GM12864 (cell line): ENCODE results near the gene TOX3.

Experiments used
- DNase-seq: peaks from one replicate; pipeline ENCODE4 v3.0.0-alpha.2; 2011; ENCODE audit warnings: low read depth
- H3K4me3 ChIP-seq: 2 replicates; pipeline ENCODE4 v1.5.1; 2011; ENCODE audit warnings: mild to moderate bottlenecking, low read depth, low read length, control low read depth
- TF ChIP-seq, protein P1 (sequence below): IDR thresholded peaks from 2 replicates; pipeline ENCODE4 v1.5.1; 2011; ENCODE audit warnings: low read depth, mild to moderate bottlenecking, moderate library complexity, low read length, control low read depth, inconsistent platforms; ENCODE audit errors: missing control alignments

TOX3 gene

DNA sequence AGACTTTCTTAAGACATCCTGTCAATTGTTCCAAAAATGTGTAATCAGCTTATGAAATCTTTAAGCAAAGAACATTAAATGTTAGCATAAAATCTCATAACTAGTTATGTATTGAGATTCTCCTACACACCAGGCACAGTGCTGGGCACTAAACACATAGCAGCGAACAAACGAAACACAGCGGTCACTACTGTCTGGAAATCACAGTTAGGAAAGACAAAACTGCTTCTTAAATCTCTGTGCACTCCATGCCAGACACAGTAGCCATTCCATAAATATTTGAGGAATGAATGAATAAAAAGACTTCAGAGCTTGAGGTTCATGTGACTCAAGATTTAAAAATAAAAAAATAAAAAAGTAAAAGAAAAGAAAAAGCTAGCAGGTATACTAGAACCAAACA is 20.1 kb downstream of the TOX3 start:
- TF ChIP-seq, protein P1, sequence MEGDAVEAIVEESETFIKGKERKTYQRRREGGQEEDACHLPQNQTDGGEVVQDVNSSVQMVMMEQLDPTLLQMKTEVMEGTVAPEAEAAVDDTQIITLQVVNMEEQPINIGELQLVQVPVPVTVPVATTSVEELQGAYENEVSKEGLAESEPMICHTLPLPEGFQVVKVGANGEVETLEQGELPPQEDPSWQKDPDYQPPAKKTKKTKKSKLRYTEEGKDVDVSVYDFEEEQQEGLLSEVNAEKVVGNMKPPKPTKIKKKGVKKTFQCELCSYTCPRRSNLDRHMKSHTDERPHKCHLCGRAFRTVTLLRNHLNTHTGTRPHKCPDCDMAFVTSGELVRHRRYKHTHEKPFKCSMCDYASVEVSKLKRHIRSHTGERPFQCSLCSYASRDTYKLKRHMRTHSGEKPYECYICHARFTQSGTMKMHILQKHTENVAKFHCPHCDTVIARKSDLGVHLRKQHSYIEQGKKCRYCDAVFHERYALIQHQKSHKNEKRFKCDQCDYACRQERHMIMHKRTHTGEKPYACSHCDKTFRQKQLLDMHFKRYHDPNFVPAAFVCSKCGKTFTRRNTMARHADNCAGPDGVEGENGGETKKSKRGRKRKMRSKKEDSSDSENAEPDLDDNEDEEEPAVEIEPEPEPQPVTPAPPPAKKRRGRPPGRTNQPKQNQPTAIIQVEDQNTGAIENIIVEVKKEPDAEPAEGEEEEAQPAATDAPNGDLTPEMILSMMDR, result no peak
- DNase-seq, result no peak

DNA sequence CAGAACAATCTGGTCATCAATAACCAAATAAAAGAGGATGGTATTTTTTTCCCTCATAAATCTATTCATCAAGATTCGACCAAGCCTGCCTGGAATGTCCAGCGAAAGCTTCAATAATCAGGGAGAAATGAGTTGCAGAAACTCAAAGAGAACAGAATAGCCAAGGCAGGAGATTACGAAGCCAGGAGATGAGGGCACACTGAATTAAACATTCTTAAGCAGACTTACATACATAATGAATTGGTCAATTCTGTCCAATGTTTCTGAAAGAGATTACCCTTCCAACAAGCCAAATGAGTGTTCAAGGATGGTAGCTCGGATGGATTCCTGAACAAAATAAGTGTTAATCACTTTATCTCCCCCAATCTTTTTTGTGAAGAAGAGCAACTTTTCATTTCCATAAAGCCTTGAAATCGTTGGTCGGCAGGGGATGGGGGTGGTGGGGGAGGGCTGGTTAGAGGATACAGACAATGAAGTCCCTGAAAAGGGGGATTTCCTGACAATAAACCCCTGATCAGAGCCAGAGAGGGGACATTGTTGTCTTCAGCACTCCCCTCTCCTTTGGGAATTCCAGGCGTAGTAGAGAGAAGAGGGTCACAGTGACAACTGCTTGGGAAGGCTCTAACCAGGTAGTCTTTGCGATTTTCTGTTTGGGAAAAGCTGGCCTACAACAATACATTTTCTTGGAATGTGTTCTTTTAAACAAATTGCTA is 20.7 kb downstream of the TOX3 start:
- no peak overlapping the region for H3K4me3 ChIP-seq
- TF ChIP-seq, protein P1, result no peak
- DNase-seq, result no peak

More for the DNA sequence above, 20.1 kb downstream of the TOX3 start:
- H3K4me3 ChIP-seq, result no peak overlapping the region

DNA sequence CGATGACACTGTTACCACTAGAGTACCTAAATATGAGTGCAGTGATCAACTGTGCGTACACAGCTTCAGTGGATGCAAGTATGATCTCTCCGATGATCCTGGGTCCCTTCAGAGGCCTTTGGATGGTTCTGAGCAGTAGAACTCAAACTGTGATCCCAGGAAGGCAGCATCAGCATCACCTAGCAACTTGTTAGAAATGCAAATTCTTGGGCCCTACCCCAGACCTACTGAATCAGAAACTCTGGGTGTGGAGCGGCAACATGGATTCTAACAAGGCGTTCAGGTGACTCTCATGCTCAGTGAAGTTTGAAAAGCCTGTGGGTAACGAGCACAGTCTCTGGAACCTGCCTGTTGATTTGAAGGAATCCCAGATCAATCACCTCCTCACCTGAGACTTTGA is 25.4 kb downstream of the TOX3 start:
- TF ChIP-seq, protein P1, result no peak
- no peak for DNase-seq
- no peak overlapping the region for H3K4me3 ChIP-seq

DNA sequence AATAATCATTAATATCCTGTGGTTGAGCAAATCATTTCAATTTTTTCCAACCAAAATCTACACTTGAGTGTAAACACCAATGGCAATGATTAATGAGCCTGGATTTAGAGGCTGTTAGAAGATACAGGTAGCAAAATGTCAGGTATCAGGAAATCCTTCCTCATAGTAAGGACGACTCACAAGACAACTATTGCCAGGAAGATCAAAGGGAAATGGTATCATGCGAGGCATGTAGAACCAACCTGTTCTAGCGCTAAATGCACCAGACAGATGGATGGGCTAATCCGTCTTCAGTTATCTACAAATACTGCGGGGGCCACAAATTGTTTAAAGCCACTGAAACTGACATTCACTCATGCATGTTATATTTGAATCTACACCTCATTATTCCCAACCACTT is 28.1 kb downstream of the TOX3 start:
- H3K4me3 ChIP-seq, result no peak overlapping the region
- no peak for DNase-seq
- TF ChIP-seq, protein P1, result no peak

DNA sequence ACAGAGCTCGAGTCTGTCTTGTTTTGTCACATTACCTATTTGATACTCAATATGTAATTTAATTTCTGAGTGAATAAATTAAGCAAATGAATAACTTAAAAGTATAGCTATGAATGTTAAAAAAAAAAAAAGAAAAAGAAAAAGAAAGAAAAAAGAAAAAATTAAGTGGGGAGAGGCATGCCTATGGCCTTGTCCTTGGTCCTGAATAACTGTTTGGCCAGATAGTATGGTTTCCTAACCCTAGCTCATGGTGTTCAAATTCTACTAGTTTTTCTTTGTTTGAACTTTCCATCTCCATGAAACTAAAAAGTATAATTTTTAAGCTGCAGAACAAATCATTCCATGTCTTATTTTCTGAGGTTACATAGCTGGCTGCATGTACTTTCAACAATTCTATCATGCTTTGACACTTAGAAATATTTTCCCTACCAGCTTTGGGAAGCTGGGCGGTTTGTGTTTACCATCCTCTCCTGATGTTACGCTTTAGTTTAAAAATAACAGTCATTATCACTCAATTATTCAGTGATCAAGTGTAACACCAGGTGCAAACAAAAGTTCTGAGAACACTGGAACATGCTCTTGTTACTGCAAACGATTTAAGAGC is 31.8 kb downstream of the TOX3 start:
- no peak overlapping the region for H3K4me3 ChIP-seq
- TF ChIP-seq, protein P1, result no peak
- DNase-seq, result no peak

DNA sequence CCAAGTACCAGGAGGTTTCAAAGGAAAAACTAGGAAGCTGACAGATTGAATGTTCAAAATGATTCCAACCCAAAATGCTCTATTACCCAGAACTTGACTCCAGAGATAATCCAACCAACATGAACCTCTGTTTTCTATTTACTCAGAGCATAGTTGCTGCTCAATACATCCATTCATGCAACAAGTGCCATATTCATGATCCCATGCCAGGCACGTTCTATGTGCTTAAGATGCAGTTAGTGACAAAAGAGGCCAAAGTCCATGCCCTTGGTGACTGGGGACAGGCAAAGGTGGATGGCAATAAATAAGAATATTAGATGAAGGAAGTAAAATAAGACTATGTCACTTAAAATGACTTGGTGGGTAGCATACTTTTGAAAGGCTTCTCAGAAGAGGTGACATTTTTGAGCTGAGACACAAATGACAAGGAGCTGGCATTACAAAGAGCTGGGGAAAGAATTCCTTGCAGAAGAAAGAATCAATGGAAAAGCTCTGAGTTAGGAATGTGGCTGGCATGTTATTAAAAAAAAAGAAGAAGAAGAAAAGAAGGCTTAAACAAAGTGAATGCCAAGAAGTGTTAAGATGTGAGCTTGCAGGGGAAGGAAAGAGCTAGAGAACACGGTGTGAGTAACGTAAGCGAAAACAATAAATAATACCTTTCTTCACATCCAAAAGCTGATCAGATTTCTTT is 34.5 kb downstream of the TOX3 start:
- no peak for DNase-seq
- TF ChIP-seq, protein P1, result no peak
- no peak overlapping the region for H3K4me3 ChIP-seq

DNA sequence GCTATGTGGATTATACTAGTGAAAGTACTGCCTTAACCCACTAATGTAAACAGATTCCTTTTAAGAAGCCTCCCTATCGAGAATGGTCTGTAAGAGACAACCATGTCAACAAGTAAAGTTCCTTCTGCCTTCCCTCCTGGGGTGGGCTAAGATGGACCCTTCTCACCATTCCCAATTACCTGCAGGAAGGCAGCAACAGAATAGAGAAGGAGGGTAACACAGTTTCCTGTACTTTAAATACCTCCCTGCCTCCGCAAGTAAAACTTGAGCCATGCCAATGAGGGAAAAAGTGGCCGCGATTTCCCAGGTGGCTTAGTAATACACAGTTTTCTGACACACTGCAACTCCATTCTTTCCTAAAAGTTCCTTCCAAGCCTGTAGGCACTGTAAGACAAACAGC is 45.2 kb downstream of the TOX3 start:
- TF ChIP-seq, protein P1, result no peak
- DNase-seq, result no peak

More for the DNA sequence above, 45.2 kb downstream of the TOX3 start:
- H3K4me3 ChIP-seq, result no peak overlapping the region
